Right lobe of liver (tissue), 4 donors: ENCODE data around the gene SNCAIP.

Experiments
- CTCF ChIP-seq, 4 donors: fragments of 200-600 bp in 3 of 4; fragments of 450-650 bp in 1 of 4; IDR thresholded peaks; one replicate each; pipeline versions ENCODE4 v1.5.1 to v1.8.0; 2016 to 2022; ENCODE audit warnings: antibody characterized with exemption in 4 of 4, mild to moderate bottlenecking in 2 of 4
- POLR2A ChIP-seq: fragments of 450-650 bp; IDR thresholded peaks from one replicate; pipeline ENCODE4 v1.6.1; 2017; ENCODE audit warnings: antibody characterized with exemption, mild to moderate bottlenecking
- donor health status: DM: no; HTN: no; CAD: no.
- donor health status: DM: no; HTN: no; CAD: no.
- donor health status: DM: no; HTN: yes; CAD: no.

- TF ChIP-seq CTCF (IDR thresholded peaks at IDR 0.05) (no peak), POLR2A (no peak)
Observed at GRCh38 chr5:122462486-122462885, 150.4 kb downstream of the SNCAIP start.
